HG03432 (cell line): ENCODE results near the gene CDH22.

Experiments used
- ATAC-seq: cut with Tn5 transposase; IDR thresholded peaks from one replicate; pipeline ENCODE4 v1.9.1; 2021; ENCODE audit warnings: mild to moderate bottlenecking, moderate library complexity; ENCODE audit not compliant: unreplicated experiment

CDH22 gene

DNA sequence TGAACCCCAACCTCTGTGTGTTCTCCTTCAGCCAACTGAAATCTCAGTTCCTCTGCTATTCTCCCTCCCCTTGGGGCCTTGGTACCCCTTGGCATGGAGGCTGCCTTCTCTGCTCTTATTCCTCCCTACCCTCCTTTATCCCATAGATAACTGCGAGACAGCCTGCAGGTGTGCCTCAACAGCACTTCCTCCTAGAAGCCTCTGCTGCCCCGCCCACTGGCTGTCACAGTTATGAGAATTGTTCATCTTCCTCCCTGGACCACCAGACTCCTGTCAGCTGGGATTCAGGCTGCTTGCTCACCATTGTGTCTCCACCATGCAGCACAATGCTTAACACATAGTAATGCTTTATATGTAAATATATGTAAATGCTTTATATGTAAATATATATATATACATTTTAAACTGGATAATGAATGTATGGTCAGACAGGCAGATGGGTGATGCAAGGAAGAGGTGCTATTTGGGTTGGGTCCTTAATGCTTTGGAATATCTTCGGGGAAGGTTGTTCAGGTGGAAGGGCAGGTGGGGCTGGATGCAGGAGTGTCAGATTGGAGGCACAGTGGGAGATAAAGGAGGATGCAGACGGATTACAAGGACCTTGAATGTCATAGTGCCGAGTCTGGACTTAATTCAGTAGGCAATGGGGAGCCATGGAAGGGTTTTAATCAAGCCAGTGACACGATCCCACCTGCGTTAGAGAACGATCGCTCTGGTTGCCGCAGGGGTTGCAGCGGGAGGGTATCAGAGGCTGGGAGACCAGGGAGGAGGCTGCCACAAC lies 4.9 kb downstream of the CDH22 start:
- no peak for ATAC-seq

DNA sequence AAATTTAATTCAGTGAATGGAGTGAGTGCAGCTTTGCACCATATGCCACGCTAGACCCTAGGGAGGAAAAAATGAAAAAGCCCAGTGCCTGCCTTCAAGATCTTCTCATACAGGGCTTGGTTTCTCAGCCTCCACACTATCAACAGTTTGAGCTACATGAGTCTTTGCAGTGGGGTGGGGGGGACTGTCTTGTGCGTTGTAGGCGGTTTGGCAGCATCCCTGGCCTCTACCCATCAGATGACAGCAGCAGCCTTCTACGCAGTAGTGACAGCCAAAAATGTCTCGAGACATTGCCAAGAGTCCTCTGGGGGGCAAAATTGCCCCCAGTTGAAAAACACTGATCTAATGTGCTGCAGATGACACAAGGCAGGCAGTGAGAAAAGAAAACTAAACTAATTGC lies 6.2 kb downstream of the CDH22 start:
- ATAC-seq, result no peak

- no peak for ATAC-seq
These were observed 8.0 kb downstream of the CDH22 start for GRCh38 chr20:46300281-46300680.

DNA sequence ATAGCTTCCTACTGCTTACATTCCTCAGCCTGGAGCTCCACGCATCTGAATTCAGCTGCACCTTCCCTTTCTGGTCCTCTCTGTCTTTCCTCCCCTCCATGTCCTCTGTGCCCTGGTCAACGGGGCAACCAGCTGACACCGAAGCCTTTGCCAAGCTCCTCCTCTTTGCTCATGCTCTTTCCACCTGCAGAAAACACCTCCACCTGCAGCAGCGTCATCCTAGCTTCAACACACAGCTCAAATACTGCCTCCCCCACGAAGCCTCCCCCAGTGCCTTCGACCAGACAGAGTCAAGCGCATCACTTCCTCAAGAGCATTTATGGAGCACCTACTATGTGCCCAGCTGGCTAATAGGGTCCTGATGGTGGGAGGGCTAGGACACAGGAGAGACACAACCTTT lies 9.2 kb downstream of the CDH22 start:
- ATAC-seq, result no peak

DNA sequence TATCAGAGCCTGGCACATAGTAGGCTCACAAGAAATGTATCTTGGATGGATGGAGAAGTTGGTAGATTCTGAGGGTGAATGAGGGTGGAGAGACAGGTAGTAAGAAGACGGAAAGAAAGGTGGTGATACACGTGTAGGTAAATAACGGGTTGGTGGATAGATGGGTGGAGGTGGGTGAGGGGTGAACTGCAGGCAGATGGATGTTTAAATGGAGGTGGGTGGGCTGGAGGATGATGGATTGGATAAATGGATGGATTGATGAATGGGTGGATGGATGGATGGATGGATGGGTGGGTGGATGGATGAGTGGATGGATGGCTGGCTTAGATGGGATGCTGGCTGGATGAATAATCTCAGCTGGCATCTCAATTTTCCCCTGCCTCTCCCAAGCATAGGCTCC lies 9.9 kb downstream of the CDH22 start:
- no peak for ATAC-seq

DNA sequence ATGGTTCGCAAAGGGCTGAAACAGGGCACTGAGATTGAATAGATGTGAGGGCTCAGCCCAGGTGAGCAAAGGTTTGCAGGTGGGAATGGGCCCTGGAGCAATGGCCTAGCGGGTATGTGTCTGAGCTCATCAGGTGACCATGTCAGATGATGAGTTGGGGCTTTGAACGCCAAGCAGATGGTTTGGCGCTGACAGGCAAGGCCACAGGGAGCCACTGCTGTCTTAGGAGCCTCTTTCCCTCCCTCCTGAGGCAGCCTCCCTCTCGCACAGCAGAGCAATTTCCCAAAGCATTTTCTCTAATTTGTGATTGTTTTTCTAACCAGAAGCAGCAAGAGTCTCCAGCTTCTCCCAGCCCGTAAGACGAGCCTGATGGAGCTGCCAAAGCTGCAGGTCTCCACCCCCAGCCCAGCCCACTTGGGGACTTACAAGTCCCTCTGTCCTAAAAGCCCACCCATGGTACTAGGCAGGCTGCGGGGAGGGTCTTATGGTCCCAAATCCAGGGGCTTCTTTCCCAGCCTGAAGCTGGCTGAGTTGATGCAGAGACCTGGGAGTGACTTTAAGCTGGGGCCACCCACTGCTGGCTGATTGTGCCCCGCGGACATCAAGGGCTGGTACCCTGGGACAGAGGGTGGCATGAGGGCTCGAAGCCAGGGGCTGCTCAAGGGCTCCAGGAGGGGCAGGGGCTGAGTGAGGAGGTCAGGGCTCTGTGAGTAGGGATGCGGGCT lies 11.6 kb downstream of the CDH22 start:
- no peak for ATAC-seq

DNA sequence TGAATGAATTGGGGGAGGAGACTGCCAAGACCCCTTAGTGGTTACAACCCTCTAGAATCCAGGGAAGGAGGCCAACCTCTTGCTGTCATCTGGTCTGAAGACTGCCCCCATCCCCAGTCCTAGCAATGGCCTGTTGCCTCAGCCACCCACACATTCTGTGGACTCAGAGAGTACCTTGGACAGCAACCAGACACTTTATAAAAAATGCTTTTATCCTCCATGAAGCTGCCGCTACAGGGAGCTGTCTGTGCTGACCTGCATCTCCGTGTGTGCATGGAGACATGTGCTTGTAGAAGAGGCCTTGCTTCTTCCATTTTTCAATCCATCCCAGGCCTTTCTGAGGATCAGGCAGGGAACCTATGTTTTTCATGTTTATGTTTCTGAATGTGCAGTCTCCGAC lies 15.2 kb downstream of the CDH22 start:
- no peak for ATAC-seq

- no peak for ATAC-seq
These were observed 16.9 kb downstream of the CDH22 start for GRCh38 chr20:46291401-46291800.

DNA sequence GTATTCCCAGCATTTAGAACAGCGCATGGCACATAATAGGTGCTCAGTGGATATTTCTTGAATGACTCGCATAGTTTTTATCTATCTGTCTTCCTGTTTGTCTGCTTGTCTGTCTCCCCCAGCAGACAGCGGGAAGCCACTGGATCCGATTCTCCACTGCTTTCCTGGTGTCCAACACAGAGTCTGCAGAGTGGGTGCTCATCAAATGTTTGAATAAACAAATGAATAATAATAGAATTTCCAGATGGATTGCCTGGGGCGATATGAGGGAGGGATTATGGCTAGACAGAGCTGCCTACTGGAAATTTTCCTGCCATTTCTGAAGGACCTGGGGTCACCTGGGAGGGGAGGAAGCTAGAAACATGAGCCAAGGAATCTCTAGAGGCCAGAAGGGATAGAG lies 18.9 kb downstream of the CDH22 start:
- no peak for ATAC-seq

- ATAC-seq, result no peak
These were observed 21.3 kb downstream of the CDH22 start for GRCh38 chr20:46286977-46287376.

DNA sequence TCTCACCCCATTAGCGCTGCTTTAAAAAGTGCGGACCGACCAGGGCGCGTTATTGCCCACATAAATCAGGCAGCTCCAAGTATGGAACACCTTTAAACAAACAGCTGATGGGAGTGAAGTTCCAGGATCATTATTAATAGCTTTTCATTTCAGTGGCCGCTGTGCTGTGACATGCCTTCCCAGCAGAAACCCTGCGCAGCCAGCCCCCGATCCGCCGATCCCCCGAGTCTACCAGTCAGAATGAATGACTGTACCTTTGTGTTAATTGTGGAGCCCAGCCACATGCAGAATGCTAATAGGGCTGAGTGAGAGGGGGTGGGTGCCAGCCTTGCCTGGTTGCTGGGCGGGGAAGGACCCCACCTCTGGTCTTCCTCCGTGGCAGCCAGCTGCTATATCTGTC lies 21.9 kb downstream of the CDH22 start:
- no peak for ATAC-seq

- no peak for ATAC-seq
These were observed 22.6 kb downstream of the CDH22 start for GRCh38 chr20:46285740-46286139.

- ATAC-seq, result no peak
These were observed 23.2 kb downstream of the CDH22 start for GRCh38 chr20:46285072-46285471.

GRCh38 chr20:46284040-46284427 lies 24.3 kb downstream of the CDH22 start:
- no peak for ATAC-seq

- ATAC-seq, result no peak
These were observed 24.8 kb downstream of the CDH22 start for GRCh38 chr20:46283426-46284039.

- no peak for ATAC-seq
These were observed 25.6 kb downstream of the CDH22 start for GRCh38 chr20:46282669-46283068.

DNA sequence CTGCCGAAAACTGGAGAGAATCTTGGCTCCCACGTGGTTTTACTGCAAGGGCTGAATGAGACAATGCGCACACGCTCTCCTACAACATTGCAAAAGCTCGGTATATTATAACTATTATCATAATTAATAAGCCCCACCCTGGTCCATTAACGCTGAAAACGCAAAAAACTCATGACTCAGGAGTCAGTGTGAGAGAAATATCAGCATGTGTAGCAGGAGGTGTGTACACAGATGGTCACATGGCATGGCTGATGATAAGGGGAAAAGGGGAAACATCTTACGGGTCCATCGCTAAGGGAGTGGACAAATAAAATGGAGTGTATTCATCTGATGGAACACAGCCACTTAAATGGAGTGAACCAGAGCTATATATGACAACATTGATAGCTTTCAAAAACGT lies 29.2 kb downstream of the CDH22 start:
- no peak for ATAC-seq

GRCh38 chr20:46277602-46278001 lies 30.7 kb downstream of the CDH22 start:
- no peak for ATAC-seq

DNA sequence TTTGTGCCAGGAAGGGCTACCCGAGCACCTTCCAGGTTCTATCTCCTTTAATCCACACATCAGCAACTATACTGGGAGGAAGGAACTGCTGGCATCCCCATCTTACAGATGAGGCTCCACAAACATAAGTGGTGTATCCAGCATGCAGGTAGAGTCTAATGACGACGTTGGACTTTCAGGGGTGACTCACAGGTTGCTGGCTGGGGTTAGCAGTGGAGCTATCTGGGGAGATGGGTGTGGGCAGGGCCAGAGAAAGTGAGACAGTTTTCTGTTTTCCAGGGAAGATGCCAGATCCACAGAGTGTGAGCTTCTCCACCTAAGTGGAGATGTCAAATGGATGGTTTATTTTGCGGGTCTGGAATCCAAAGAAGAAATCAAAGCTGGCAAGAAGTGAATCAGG lies 31.8 kb downstream of the CDH22 start:
- ATAC-seq, result no peak

DNA sequence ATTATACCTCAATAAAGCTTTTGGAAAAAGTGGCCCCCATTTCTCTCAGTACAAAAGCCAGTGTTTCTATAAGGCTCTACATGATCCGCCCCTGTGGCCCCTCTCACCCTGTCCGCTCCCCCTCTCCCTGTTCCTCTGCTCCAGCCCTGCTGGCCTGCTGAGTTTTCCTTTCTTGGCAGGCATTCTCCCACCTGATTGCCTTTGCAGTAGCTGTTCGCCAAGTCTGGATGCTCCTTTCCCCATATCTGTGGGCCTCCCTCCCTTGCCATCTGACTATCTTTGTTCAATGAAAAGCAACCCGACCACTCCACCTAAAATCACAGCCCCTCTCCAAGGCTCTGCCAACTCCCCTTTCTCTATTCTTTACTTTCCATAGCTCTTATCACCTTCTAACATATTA lies 33.2 kb downstream of the CDH22 start:
- ATAC-seq, result no peak

GRCh38 chr20:46273717-46274116 lies 34.6 kb downstream of the CDH22 start:
- ATAC-seq, result no peak

- ATAC-seq, result no peak
These were observed 35.8 kb downstream of the CDH22 start for GRCh38 chr20:46272389-46273047.
